Osteocyte (in vitro differentiated cells): ENCODE data around the gene ACAP3. TPM values are rescaled to one million over a fixed set of nuclear protein-coding genes. Genes with fewer than 3 reads are reported as not detected.

Experiments used
- DNase-seq: peaks from one replicate; pipeline ENCODE4 v3.0.0; 2021; ENCODE audit warnings: mixed read lengths; ENCODE audit not compliant: unreplicated experiment; ENCODE audit errors: extremely low spot score
- H3K27ac Mint-ChIP-seq: one replicate; pipeline ENCODE4 v1.8.0; 2021; ENCODE audit warnings: mild to moderate bottlenecking, mixed read lengths; ENCODE audit not compliant: unreplicated experiment
- H3K27me3 Mint-ChIP-seq: one replicate; pipeline ENCODE4 v1.8.0; 2021; ENCODE audit warnings: mixed read lengths; ENCODE audit not compliant: unreplicated experiment
- H3K36me3 Mint-ChIP-seq: one replicate; pipeline ENCODE4 v1.8.0; 2021; ENCODE audit warnings: mixed read lengths; ENCODE audit not compliant: unreplicated experiment
- H3K4me1 Mint-ChIP-seq: one replicate; pipeline ENCODE4 v1.8.0; 2021; ENCODE audit warnings: mixed read lengths; ENCODE audit not compliant: unreplicated experiment
- H3K4me3 Mint-ChIP-seq: one replicate; pipeline ENCODE4 v1.8.0; 2021; ENCODE audit warnings: mild to moderate bottlenecking, moderate library complexity, mixed read lengths; ENCODE audit not compliant: unreplicated experiment
- H3K9me3 Mint-ChIP-seq: one replicate; pipeline ENCODE4 v1.8.0; 2021; ENCODE audit warnings: mixed read lengths; ENCODE audit not compliant: unreplicated experiment
- CTCF ChIP-seq: fragments of 200-600 bp; sonication (generic); IDR thresholded peaks from 2 replicates; pipeline ENCODE4 v1.5.0; 2021; ENCODE audit warnings: antibody characterized with exemption, mild to moderate bottlenecking, moderate library complexity
- total RNA-seq: library from RNA; stranded (reverse); gene quantifications from 2 replicates; pipeline ENCODE4 v1.2.1, GENCODE V29; 2021

The ACAP3 gene
- total RNA-seq, 1 donor from 2014 or later = 73.8 TPM

GRCh38 chr1:1274931-1275431, 32.7 kb downstream of the ACAP3 start:
- no peaks in the 10 kb centered on the region for H3K27me3 Mint-ChIP-seq
- no peak for TF ChIP-seq CTCF
- H3K36me3 Mint-ChIP-seq = peaks cover 5% of the 10 kb centered on the region
- peaks cover 26% of the 10 kb centered on the region for H3K4me1 Mint-ChIP-seq
- peak overlapping the region; percentile 31 for H3K27ac Mint-ChIP-seq
- DNase-seq = no peak
- peak overlapping the region; percentile 65 for H3K4me3 Mint-ChIP-seq
- no peaks in the 10 kb centered on the region for H3K9me3 Mint-ChIP-seq

- H3K4me1 Mint-ChIP-seq = peaks cover 29% of the 10 kb centered on the region
- TF ChIP-seq CTCF = no peak
- H3K4me3 Mint-ChIP-seq = peak overlapping the region; percentile 65
- peak overlapping the region; percentile 31 for H3K27ac Mint-ChIP-seq
- no peaks in the 10 kb centered on the region for H3K9me3 Mint-ChIP-seq
- no peak for DNase-seq
- no peaks in the 10 kb centered on the region for H3K27me3 Mint-ChIP-seq
- peaks cover 5% of the 10 kb centered on the region for H3K36me3 Mint-ChIP-seq
Measured at GRCh38 chr1:1274299-1274930, 33.3 kb downstream of the ACAP3 start.

- H3K36me3 Mint-ChIP-seq = peaks cover 5% of the 10 kb centered on the region
- peak; percentile 97 for DNase-seq
- H3K4me3 Mint-ChIP-seq = peak within 1 kb of the TSS; percentile 83
- no peaks in the 10 kb centered on the region for H3K9me3 Mint-ChIP-seq
- H3K27ac Mint-ChIP-seq = peak within 1 kb of the TSS; percentile 79
- no peaks in the 10 kb centered on the region for H3K27me3 Mint-ChIP-seq
- no peak for TF ChIP-seq CTCF
- H3K4me1 Mint-ChIP-seq = peaks cover 29% of the 10 kb centered on the region
Measured at GRCh38 chr1:1273512-1274298, 34.0 kb downstream of the ACAP3 start, which contains the start of gene UBE2J2. Gene UBE2J2, minus strand, starts transcription at chr1:1273854. Its CDS starts 5,862 bp downstream, at chr1:1267992.

- TF ChIP-seq CTCF = no peak
- peaks cover 5% of the 10 kb centered on the region for H3K36me3 Mint-ChIP-seq
Measured at GRCh38 chr1:1273209-1273511, 34.6 kb downstream of the ACAP3 start.

More at GRCh38 chr1:1273209-1273511, 34.6 kb downstream of the ACAP3 start:
- Mint-ChIP-seq H3K9me3 (no peaks in the 10 kb centered on the region), H3K4me1 (peaks cover 29% of the 10 kb centered on the region), H3K4me3 (peak overlapping the region; percentile 83), H3K27ac (peak overlapping the region; percentile 79), H3K27me3 (no peaks in the 10 kb centered on the region)
- no peak for DNase-seq
